ENCODE data around the gene MEGF10.

DNA sequence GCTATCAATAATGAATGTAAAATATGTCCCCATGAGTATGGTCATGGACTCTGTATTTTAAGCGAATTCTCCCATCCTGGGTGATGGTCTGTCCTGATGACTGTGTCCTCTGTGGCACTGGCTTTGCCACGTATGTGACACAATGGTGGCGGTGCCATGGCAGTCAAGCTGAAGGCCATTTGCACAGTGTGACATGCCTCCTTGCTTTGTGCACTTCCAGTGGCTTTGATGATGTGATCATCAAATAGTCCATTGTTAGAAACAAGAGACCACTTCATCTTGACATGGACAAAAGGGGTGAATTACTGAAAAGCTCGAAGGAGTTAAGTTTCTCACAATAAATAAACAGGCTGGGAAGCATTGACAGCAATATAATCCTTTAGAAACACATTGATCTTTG is 195.9 kb downstream of the MEGF10 start:
- no peak for TF ChIP-seq TAF1 (IDR thresholded peaks at IDR 0.05; ENCODE audit: borderline replicate concordance, low read depth, low read length)
- TF ChIP-seq POLR2AphosphoS5 (IDR thresholded peaks at IDR 0.05; ENCODE audit: low read depth, low read length): no peak
- no peak for TF ChIP-seq POLR2A (IDR thresholded peaks at IDR 0.05; ENCODE audit: low read depth, low read length)

Data from GM12892 (cell line).